Posterior vena cava (tissue), 2 donors: ENCODE results near the gene ZNF674. TPM values are rescaled to one million over a fixed set of nuclear protein-coding genes. Genes with fewer than 3 reads are reported as not detected.
"Not testable (repeated sequence)": the region's sequence is repeated elsewhere in the genome, so short reads cannot be mapped to it uniquely, and the experiment has no call there.

Source experiments
- DNase-seq: peaks from one replicate; pipeline ENCODE4 v3.0.0-alpha.2; 2020; ENCODE audit warnings: low spot score
- intact Hi-C, 2 donors: fragments of 100-400 bp; cut with DNase I; formaldehyde crosslinking; loops; one replicate each; pipeline versions ENCODE4 v1.14.1 to v1.14.2; 2022 to 2023
- total RNA-seq, 2 donors: library from RNA; stranded (reverse); fragmentation: NEBNext Ultra II Directional; extraction: Animal tissue kit (Norgen Biotek cat#: 25700); gene quantifications; one replicate each; pipeline ENCODE4 v1.2.1, GENCODE V29; 2021
- donor health status: DM: yes; HTN: yes; CAD: no.
- donor health status: DM: yes; HTN: yes; CAD: no.

The ZNF674 gene
- total RNA-seq, 2 donors from 2014 or later = 4.6 to 5.6 TPM

GRCh38 chrX:46502848-46503247 is 42.4 kb downstream of the ZNF674 start:
- no peak for DNase-seq
- intact Hi-C loops = no loop called here

GRCh38 chrX:46500054-46500453 is 45.2 kb downstream of the ZNF674 start:
- no peak for DNase-seq
- intact Hi-C loops = no loop called here

DNA sequence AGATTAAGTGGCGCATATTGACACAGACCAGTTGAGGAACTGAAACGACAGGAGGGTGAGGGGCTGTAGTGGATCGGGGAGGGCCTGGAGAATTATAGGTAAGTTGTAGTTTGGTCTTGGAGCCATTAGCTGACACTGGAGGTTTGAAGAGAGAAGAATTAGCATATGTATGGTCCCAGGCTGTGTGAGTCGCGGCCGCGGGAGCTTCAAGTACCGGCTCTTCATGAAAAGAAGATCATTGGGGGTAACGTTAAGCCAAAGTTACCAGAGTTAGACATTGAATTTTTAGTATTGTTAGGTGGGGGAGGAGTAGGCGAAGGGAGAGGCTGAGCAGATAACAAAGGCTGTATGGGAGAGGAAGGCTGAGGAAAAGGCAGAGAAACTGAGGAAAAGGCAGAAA is 56.5 kb downstream of the ZNF674 start:
- intact Hi-C loops = no loop called here
- DNase-seq = no peak

GRCh38 chrX:46485897-46486296 is 59.3 kb downstream of the ZNF674 start:
- intact Hi-C loops = no loop called here
- no peak for DNase-seq

DNA sequence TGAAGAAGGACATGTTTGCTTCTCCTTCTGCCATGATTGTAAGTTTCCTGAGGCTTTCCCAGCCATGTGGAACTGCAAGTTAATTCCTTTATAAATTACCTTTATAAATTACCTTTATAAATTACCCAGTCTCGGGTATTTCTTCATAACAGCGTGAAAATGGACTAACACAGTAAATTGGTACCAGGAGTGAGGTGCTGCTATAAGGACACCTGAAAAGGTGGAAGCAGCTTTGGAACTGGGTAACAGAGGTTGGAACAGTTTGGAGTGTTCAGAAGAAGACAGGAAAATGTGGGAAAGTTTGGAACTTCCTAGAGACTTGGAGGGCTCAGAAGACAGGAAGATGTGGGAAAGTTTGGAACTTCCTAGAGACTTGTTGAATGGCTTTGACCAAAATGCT is 66.6 kb downstream of the ZNF674 start:
- intact Hi-C loops, DNase-seq: not testable (repeated sequence)

GRCh38 chrX:46477435-46477834 is 67.8 kb downstream of the ZNF674 start:
- no peak for DNase-seq
- intact Hi-C loops = no loop called here

DNA sequence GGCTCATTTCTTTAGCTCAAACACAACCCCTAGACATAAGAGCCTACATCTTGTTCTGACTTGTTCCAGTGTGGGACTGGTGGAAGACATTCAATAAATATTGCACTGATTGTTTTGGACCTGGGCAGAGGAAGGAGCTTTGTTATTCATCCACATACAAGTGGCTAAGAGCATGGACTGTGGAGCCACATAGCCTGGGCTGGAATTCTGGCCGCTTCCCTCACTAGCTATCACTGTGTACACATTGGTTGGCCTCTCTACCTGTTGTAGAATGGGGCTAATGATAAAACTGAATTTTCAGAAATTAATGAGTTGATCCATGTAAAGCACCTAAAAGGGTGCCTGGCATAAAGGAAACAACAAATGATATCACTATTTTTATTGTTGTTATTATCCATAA is 80.0 kb downstream of the ZNF674 start:
- DNase-seq = no peak
- intact Hi-C loops = no loop called here

GRCh38 chrX:46463682-46464081 is 81.5 kb downstream of the ZNF674 start:
- intact Hi-C loops = no loop called here
- DNase-seq = no peak

DNA sequence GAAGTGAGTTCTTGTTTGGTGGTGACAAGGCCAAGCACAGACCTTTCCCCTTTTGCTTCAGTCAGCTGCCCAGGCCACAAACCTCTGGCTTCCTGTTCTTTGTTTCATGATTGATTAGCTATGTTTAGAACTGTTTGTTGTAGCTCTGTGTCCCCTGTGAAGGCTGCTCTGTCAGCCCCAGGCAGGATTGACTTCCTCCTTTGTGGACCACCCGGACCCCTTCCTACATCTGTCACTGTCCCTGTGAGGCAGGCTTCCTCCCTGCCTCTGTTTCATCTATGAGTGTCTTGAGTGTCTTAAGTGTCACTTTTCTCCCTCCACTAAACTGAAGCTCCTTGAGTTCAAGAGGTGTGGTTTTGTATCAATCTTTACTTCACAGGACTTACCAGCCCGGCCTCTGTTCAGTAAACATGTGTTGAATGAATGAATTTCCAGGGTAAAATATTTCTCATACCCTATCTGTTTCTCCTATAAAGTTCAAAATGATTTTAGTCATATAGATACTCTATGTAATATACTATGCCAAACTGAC is 83.5 kb downstream of the ZNF674 start:
- intact Hi-C loops = no loop called here
- no peak for DNase-seq

GRCh38 chrX:46460801-46461659 is 84.2 kb downstream of the ZNF674 start:
- intact Hi-C loops, DNase-seq: not testable (repeated sequence)

DNA sequence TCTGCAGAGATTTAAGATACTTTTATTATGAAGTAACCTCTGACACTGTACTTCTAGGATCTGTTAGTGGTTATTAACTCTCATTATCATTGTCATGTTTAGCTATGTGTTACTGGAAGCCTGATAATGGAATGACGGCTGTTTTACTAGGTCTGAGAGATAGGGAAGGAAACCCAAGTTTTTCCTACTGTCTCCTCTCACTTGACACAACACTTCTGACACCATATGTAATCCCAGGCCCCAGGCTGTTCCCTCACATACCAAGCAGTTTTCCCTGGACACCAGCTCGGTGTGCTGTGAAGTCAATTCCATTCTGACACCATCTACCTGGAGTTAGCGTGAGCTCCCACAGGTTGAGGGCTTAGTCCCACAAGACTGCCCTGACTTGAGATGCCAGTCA is 85.6 kb downstream of the ZNF674 start:
- intact Hi-C loops = no loop called here

DNA sequence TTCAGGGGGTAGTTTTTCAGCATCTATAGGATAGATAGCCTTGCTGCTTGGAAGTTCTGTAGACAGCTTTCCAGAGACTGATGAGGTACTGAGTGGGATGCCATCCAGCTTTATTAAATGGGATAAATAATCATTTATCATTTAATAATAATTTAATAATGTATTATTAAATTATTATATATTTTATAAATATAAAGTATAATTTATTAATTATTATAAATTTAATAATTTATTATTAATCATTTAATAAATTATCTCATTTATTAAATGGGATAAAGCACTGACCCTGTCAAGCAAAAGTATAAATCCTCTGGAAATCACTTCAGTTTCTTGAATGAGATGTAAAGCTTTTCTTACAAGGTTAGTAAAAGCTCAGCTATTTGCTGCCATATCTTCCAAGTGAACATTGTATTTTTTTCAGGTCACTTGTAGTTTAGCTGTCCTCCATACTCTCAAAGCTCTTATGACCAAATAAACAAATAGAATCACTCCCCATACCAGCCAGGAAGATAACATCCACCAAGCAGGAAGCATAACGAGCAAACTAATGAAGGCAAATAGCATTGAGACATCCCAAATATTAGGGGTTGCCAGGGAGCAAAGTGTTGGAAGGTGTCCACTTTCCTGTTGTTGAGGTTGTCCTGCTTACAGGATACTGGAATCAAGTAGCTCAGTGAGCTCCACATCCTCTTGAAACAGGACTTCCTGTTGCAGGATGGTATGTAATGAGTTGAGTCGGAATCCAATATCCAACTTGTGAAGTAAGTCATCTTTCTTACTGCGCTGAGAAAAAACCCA is 88.9 kb downstream of the ZNF674 start:
- intact Hi-C loops = no loop called here
- DNase-seq = no peak

More for the DNA sequence above, 85.6 kb downstream of the ZNF674 start:
- DNase-seq = no peak

Other genes starting within 250 kb of the ZNF674 start
- gene CHST7, start 28.3 kb upstream of the ZNF674 start, total RNA-seq = 1 to 10 TPM; 6.0 to 7.3 TPM
- 1 to 10 TPM; 1.8 to 1.9 TPM for gene SLC9A7, start 213.7 kb upstream of the ZNF674 start, total RNA-seq